K562 (cell line): ENCODE measurements around the gene TMOD3. TPM values are rescaled to one million over a fixed set of nuclear protein-coding genes. Genes with fewer than 3 reads are reported as not detected.

Experiments
- ZNF212 ChIP-seq: fragments of 450-650 bp; formaldehyde crosslinking; IDR thresholded peaks from 2 replicates; pipeline ENCODE4 v1.4.0; 2020; ENCODE audit warnings: mild to moderate bottlenecking
- ZNF407 ChIP-seq: fragments of 450-650 bp; IDR thresholded peaks from 2 replicates; pipeline ENCODE4 v1.6.1; 2016; ENCODE audit warnings: low read depth
- polyA plus RNA-seq, 8 experiments: library from polyadenylated mRNA; depleted of rRNA in 4 of 8; stranded (reverse) in 5 of 8; unstranded in 3 of 8; fragments of >200 nt; fragmentation: Nextera tagmentation in 2 of 8; fragmentation: Illumina TruSeq in 1 of 8; extraction: Ambion mirVana in 2 of 8; extraction: Trizol in 1 of 8; gene quantifications; 2 replicates each; pipeline versions ENCODE4 v1.2.1 to v1.2.3, GENCODE V29; 2011 to 2014; ENCODE audit warnings: inconsistent platforms in 1 of 8, missing spikeins in 1 of 8
- total RNA-seq, 7 experiments: library from RNA; depleted of rRNA in 6 of 7; stranded (reverse); fragments of >200 nt in 6 of 7; fragmentation: Illumina TruSeq in 2 of 7; extraction: Trizol in 2 of 7; gene quantifications; 2 replicates each; pipeline versions ENCODE4 v1.2.1 to v1.2.3, GENCODE V29; 2011 to 2021; ENCODE audit warnings: low replicate concordance in 1 of 7

Gene TMOD3
- total and polyA plus RNA-seq, 9 of the 15 experiments (the other 6 are each of a cell fraction or from before 2014, with no cell fraction given), result 6.8 to 45.0 (median 30.9) TPM

GRCh38 chr15:51917493-51917892, 88.0 kb downstream of the TMOD3 start (continued):
- TF ChIP-seq ZNF407 (no peak), ZNF212 (no peak)
